Activated effector memory CD4-positive, alpha-beta T cell treated with anti-CD3 and anti-CD28 coated beads, Interleukin-2, amount 50 U/mL, for 16 hours (primary cell): Measurements from ENCODE around the gene IL37.
"Not testable (repeated sequence)": the region's sequence is repeated elsewhere in the genome, so short reads cannot be mapped to it uniquely, and the experiment has no call there.

Experiments used
- DNase-seq: peaks from one replicate; pipeline ENCODE4 v3.0.0-alpha.2; 2020

The IL37 gene

GRCh38 chr2:112891385-112891831, 19.6 kb upstream of the IL37 start:
- DNase-seq = no peak

GRCh38 chr2:112893752-112894151, 17.2 kb upstream of the IL37 start:
- no peak for DNase-seq

GRCh38 chr2:112896909-112897623, 13.9 kb upstream of the IL37 start:
- no peak for DNase-seq

GRCh38 chr2:112897624-112897978, 13.4 kb upstream of the IL37 start:
- DNase-seq = no peak

GRCh38 chr2:112901431-112902065, 9.4 kb upstream of the IL37 start:
- DNase-seq = not testable (repeated sequence)

GRCh38 chr2:112902816-112903215, 8.1 kb upstream of the IL37 start:
- DNase-seq = no peak

- DNase-seq = no peak
Observed at GRCh38 chr2:112904883-112905282, 6.1 kb upstream of the IL37 start.

- no peak for DNase-seq
Observed at GRCh38 chr2:112906276-112906675, 4.7 kb upstream of the IL37 start.

- no peak for DNase-seq
Observed at GRCh38 chr2:112907001-112907949, 3.7 kb upstream of the IL37 start.

GRCh38 chr2:112908559-112908958, 2.4 kb upstream of the IL37 start:
- DNase-seq = not testable (repeated sequence)

- DNase-seq = no peak
Observed at GRCh38 chr2:112910219-112910618, 746 bp upstream of the IL37 start.

GRCh38 chr2:112912403-112912802, 1.4 kb downstream of the IL37 start:
- DNase-seq = no peak

- no peak for DNase-seq
Observed at GRCh38 chr2:112915300-112916144, 4.6 kb downstream of the IL37 start.

- DNase-seq = no peak
Observed at GRCh38 chr2:112916145-112916571, 5.2 kb downstream of the IL37 start.

GRCh38 chr2:112916625-112917247, 5.8 kb downstream of the IL37 start:
- DNase-seq = no peak

- DNase-seq = no peak
Observed at GRCh38 chr2:112917856-112918255, 6.9 kb downstream of the IL37 start.

GRCh38 chr2:112918256-112918655, 7.3 kb downstream of the IL37 start:
- DNase-seq = no peak

- DNase-seq = no peak
Observed at GRCh38 chr2:112919086-112919485, 8.1 kb downstream of the IL37 start.

GRCh38 chr2:112920923-112921532, 10.1 kb downstream of the IL37 start:
- DNase-seq = no peak

- no peak for DNase-seq
Observed at GRCh38 chr2:112921982-112922381, 11.0 kb downstream of the IL37 start.

- DNase-seq = no peak
Observed at GRCh38 chr2:112923237-112923966, 12.4 kb downstream of the IL37 start.
